WERI-Rb-1 (cell line): Measurements from ENCODE around the gene MROH2A.

Source experiments
- DNase-seq: peaks from one replicate; pipeline ENCODE4 v3.0.0-alpha.2; 2020
- H3K27ac ChIP-seq: fragments of 250-450 bp; sonication (Bioruptor Pico); 2 replicates; pipeline ENCODE4 v1.5.1; 2020; ENCODE audit warnings: mild to moderate bottlenecking, moderate library complexity
- H3K27me3 ChIP-seq: fragments of 250-450 bp; sonication (Bioruptor Pico); 2 replicates; pipeline ENCODE4 v1.5.1; 2021; ENCODE audit warnings: mild to moderate bottlenecking, low read depth, moderate library complexity; ENCODE audit not compliant: insufficient read depth, severe bottlenecking
- H3K36me3 ChIP-seq: fragments of 250-450 bp; sonication (Bioruptor Pico); 2 replicates; pipeline ENCODE4 v1.5.1; 2020; ENCODE audit warnings: mild to moderate bottlenecking, moderate library complexity
- H3K4me3 ChIP-seq: 2 replicates; pipeline ENCODE4 v1.5.1; 2011; ENCODE audit warnings: low read depth, mild to moderate bottlenecking, control low read depth, low read length
- H3K9me3 ChIP-seq: fragments of 250-450 bp; sonication (Bioruptor Pico); 2 replicates; pipeline ENCODE4 v1.5.1; 2021; ENCODE audit warnings: mild to moderate bottlenecking, moderate library complexity; ENCODE audit not compliant: severe bottlenecking
- CTCF ChIP-seq: IDR thresholded peaks from 2 replicates; pipeline ENCODE4 v1.5.1; 2011; ENCODE audit warnings: low read depth, mild to moderate bottlenecking, control low read depth, inconsistent platforms, low read length

The MROH2A gene

GRCh38 chr2:233813236-233814055 is 35.3 kb downstream of the MROH2A start:
- H3K9me3 ChIP-seq = no peaks in the 10 kb centered on the region
- TF ChIP-seq CTCF = no peak
- DNase-seq = peak; percentile 2
- no peak overlapping the region for H3K27ac ChIP-seq
- no peak overlapping the region for H3K4me3 ChIP-seq
- no peaks in the 10 kb centered on the region for H3K36me3 ChIP-seq
- no peaks in the 10 kb centered on the region for H3K27me3 ChIP-seq

- Histone ChIP-seq H3K27ac (no peak overlapping the region), H3K27me3 (no peaks in the 10 kb centered on the region), H3K36me3 (no peaks in the 10 kb centered on the region), H3K9me3 (no peaks in the 10 kb centered on the region), H3K4me3 (no peak overlapping the region)
- peak; percentile 6 for DNase-seq
- TF ChIP-seq CTCF = no peak
Measured at GRCh38 chr2:233814056-233814835, 36.1 kb downstream of the MROH2A start.

- no peak for TF ChIP-seq CTCF
- no peaks in the 10 kb centered on the region for H3K27me3 ChIP-seq
- H3K9me3 ChIP-seq = no peaks in the 10 kb centered on the region
- no peak overlapping the region for H3K27ac ChIP-seq
- no peaks in the 10 kb centered on the region for H3K36me3 ChIP-seq
- DNase-seq = no peak
- H3K4me3 ChIP-seq = no peak overlapping the region
Measured at GRCh38 chr2:233815861-233816260, 37.7 kb downstream of the MROH2A start.

- Histone ChIP-seq H3K36me3 (no peaks in the 10 kb centered on the region), H3K27me3 (no peaks in the 10 kb centered on the region), H3K4me3 (no peak overlapping the region), H3K27ac (no peak overlapping the region), H3K9me3 (no peaks in the 10 kb centered on the region)
- no peak for DNase-seq
- no peak for TF ChIP-seq CTCF
Measured at GRCh38 chr2:233816334-233816733, 38.2 kb downstream of the MROH2A start.

- H3K4me3 ChIP-seq = no peak overlapping the region
- no peaks in the 10 kb centered on the region for H3K36me3 ChIP-seq
- no peak overlapping the region for H3K27ac ChIP-seq
- no peaks in the 10 kb centered on the region for H3K9me3 ChIP-seq
- no peak for TF ChIP-seq CTCF
- DNase-seq = peak; percentile 0
- no peaks in the 10 kb centered on the region for H3K27me3 ChIP-seq
Measured at GRCh38 chr2:233816771-233817170, 38.6 kb downstream of the MROH2A start.
